Measurements from ENCODE around the gene CD7. TPM values are rescaled to one million over a fixed set of nuclear protein-coding genes. Genes with fewer than 3 reads are reported as not detected.

CD7 gene
- total and polyA plus RNA-seq, 9 of the 15 experiments (the other 6 are each of a cell fraction or from before 2014, with no cell fraction given): 0.21 to 0.35 TPM; not detected in 7

DNA sequence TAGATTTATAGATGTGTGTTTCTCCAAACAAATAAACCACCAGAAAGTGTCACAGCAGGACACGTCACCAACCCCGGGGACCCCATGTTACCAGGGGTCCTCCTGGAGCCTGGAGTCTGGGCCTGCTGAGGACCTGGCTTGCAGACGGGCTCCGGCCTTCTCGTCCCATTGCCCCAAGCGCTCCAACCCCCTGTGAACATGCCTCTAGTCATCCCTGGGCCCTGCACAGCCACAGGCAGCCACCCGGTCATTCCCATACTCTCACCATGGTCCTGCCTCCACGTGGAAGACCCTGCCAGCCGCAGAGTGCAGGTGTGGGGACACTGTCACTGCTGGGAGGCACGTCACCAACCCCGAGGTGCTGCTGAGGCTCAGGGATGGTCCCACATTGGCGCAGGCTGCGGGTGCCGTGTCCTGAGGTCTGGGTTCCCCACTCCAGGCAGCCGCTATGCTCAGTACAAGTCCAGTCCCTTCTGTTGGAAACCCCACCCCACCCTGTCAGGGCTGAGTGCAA is 11.6 kb upstream of the CD7 start:
- Histone ChIP-seq H3K9me3 (replicated peaks; ENCODE audit: control insufficient read depth, insufficient read depth, low read depth, low read length) (no peaks in the 10 kb centered on the region), H3K9ac (ENCODE audit: insufficient read depth in 1 of 2, low read depth in 2 of 2, low read length in 2 of 2) (peak overlapping the region in 1 of 2 experiments; percentile 70; a peak in 2 of 4 replicates), H4K20me1 (replicated peaks; ENCODE audit: control insufficient read depth, insufficient read depth, low read length) (no peaks in the 10 kb centered on the region), H3K27ac (ENCODE audit: extremely low read depth, low read depth, low read length) (no peak overlapping the region), H3K36me3 (ENCODE audit: control insufficient read depth, insufficient read depth, low read length) (no peaks in the 10 kb centered on the region), H2AFZ (ENCODE audit: low read depth, low read length) (0 out of 2 replicates have a peak overlapping the region, but pooled peaks have one; percentile 14), H3K9me1 (ENCODE audit: control insufficient read depth, insufficient read depth, low read length) (no peaks in the 10 kb centered on the region), H3K27me3 (ENCODE audit: control insufficient read depth in 2 of 2, insufficient read depth in 2 of 2, low read length in 2 of 2) (no peaks in the 10 kb centered on the region), H3K79me2 (ENCODE audit: control insufficient read depth, insufficient read depth, low read length) (peaks cover 11% of the 10 kb centered on the region; the same call in 2 of the 3 replicates), H3K4me1 (replicated peaks in 1 of 2; ENCODE audit: control insufficient read depth in 2 of 2, insufficient read depth in 2 of 2, low read length in 2 of 2) (peaks cover 36 to 97% of the 10 kb centered on the region in 2 experiments), H3K4me3 (no peak overlapping the region), H3K4me2 (ENCODE audit: insufficient read depth, low read length) (no peak overlapping the region)
- POLR2A ChIA-PET: no interaction called here
- WGBS (ENCODE audit: insufficient coverage, low coverage, missing lambda C conversion rate): 64% methylated on average over 13 of the region's 15 CpGs
- DNase-seq (ENCODE audit: extremely low read depth in 1 of 4, low spot score in 3 of 4) (no peak), FAIRE-seq (no peak), ATAC-seq (no peak)
- in situ Hi-C loops (cut with MboI) (no loop called here), intact Hi-C loops (cut with micrococcal nuclease) (no loop called here)
- no TSS peak for BruUV-seq (replicated peaks)
- CTCF ChIA-PET (ENCODE audit: low intra/inter-chr PET ratio): no interaction called here
- TF ChIP-seq ZBTB26 (CRISPR knock-in tag; IDR thresholded peaks at IDR 0.05): no peak
- TF ChIP-seq FOSL1 (tag; conservative IDR thresholded peaks at IDR 0.05): no peak
- no peak for TF ChIP-seq ELK3 (CRISPR knock-in tag; IDR thresholded peaks at IDR 0.05)
- TF ChIP-seq CREB1 (IDR thresholded peaks at IDR 0.05): no peak
- TF ChIP-seq CREB1 (CRISPR knock-in tag; IDR thresholded peaks at IDR 0.05): no peak
- TF ChIP-seq ZNF3 (CRISPR knock-in tag; IDR thresholded peaks at IDR 0.05): no peak
- TF ChIP-seq ZNF316 (IDR thresholded peaks at IDR 0.05): no peak
- no peak for TF ChIP-seq PTTG1 (tag; IDR thresholded peaks at IDR 0.05; ENCODE audit: low read depth)
- no peak for TF ChIP-seq E2F6 (IDR thresholded peaks at IDR 0.05; ENCODE audit: borderline replicate concordance in 1 of 2, extremely low read depth in 1 of 2, insufficient read depth in 1 of 2, insufficient read length in 1 of 2, low read depth in 1 of 2, low read length in 1 of 2, poor library complexity in 1 of 2, severe bottlenecking in 1 of 2)
- TF ChIP-seq NFE2 (IDR thresholded peaks at IDR 0.05; ENCODE audit: low read depth): no peak
- no peak for TF ChIP-seq DPF2 (IDR thresholded peaks at IDR 0.05)
- TF ChIP-seq STAT6 (CRISPR knock-in tag; IDR thresholded peaks at IDR 0.05): no peak
- no peak for TF ChIP-seq ZNF589 (CRISPR knock-in tag; IDR thresholded peaks at IDR 0.05; ENCODE audit: low read depth)
- TF ChIP-seq, protein P1, sequence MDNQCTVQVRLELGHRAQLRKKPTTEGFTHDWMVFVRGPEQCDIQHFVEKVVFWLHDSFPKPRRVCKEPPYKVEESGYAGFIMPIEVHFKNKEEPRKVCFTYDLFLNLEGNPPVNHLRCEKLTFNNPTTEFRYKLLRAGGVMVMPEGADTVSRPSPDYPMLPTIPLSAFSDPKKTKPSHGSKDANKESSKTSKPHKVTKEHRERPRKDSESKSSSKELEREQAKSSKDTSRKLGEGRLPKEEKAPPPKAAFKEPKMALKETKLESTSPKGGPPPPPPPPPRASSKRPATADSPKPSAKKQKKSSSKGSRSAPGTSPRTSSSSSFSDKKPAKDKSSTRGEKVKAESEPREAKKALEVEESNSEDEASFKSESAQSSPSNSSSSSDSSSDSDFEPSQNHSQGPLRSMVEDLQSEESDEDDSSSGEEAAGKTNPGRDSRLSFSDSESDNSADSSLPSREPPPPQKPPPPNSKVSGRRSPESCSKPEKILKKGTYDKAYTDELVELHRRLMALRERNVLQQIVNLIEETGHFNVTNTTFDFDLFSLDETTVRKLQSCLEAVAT (IDR thresholded peaks at IDR 0.05): no peak

Data from K562 (cell line).